ENCODE results near the gene ADISSP. TPM values are rescaled to one million over a fixed set of nuclear protein-coding genes. Genes with fewer than 3 reads are reported as not detected.
A peak's percentile ranks its signal among the peaks of the same experiment; 100 is the strongest.

ADISSP gene
- total and polyA plus RNA-seq, 9 of the 15 experiments (the other 6 are each of a cell fraction or from before 2014, with no cell fraction given), result 1.4 to 70.6 (median 23.4) TPM

DNA sequence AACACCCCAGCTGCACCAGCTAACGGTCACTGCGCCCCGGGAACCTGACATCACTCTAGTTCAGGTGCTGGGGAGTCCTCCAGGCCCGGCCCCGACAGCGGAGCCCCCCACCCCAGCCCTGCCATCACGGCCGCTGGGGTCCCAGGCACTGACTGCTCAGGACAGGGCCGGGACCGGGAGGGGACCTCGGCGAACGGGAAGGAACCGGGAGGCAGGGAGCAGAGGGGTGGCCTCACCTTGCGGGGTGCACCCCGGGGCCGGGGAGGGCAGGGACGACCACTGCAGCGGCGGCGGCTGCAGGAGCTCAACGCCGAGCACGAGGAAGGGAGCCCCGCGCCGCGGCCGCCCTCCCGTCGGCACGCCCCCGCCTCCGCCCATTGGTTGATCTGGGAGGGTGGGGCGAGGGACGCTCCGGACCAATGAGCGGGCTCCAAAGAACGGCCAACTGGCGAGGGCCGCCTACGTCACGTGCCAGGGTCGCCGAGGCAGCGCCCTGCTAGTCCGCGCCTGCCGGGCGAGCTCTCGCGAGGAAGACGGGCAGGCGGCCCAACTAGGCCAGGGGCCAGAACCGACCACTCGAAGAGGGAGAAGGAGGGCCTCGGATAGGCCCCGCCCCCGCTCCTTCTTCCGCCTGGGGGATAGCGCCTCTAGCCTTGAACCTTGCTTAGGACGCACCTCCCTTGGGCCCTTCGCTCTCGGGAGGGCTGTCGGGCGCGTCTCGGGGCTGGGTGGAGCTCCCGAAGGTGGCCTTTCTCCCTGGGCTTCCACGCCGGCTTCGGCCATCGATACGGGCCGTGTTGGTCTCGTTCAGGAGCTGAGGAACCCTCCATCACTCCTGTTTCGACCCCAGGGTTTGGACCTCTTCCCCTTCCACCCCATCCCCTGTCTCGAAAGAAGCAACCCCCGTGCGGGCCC lies at the start of gene ADISSP (continued):
- peak; percentile 82; the same call in 1 of the 2 replicates for TF ChIP-seq FOXP4 (CRISPR knock-in tag; IDR thresholded peaks at IDR 0.05; ENCODE audit: borderline replicate concordance)
- peak; percentile 96 for TF ChIP-seq USF2 (CRISPR knock-in tag; IDR thresholded peaks at IDR 0.05)
- 0 out of 2 replicates have a peak, but pooled peaks have one; percentile 46 for TF ChIP-seq CBX1 (IDR thresholded peaks at IDR 0.05; ENCODE audit: low read depth)
- TF ChIP-seq ZNF232 (CRISPR knock-in tag; IDR thresholded peaks at IDR 0.05), result no peak
- TF ChIP-seq ZNF444 (CRISPR knock-in tag; IDR thresholded peaks at IDR 0.05), result no peak
- TF ChIP-seq ZBTB1 (CRISPR knock-in tag; IDR thresholded peaks at IDR 0.05; ENCODE audit: borderline replicate concordance, low read depth), result peak; percentile 14; the same call in 1 of the 2 replicates
- TF ChIP-seq DMBX1 (CRISPR knock-in tag; IDR thresholded peaks at IDR 0.05; ENCODE audit: borderline replicate concordance), result no peak
- no peak for TF ChIP-seq HINFP (tag; conservative IDR thresholded peaks at IDR 0.05; ENCODE audit: low read depth)
- no peak for TF ChIP-seq ZNF696 (CRISPR knock-in tag; conservative IDR thresholded peaks at IDR 0.05)
- peak; percentile 55; the same call in 1 of the 2 replicates for TF ChIP-seq MYC (IDR thresholded peaks at IDR 0.05; ENCODE audit: low read depth, low read length)
- peak; percentile 34; the same call in 1 of the 2 replicates for TF ChIP-seq MYC (CRISPR knock-in tag; IDR thresholded peaks at IDR 0.05; ENCODE audit: borderline replicate concordance, low read depth)
- no peak for TF ChIP-seq KLF13 (tag; IDR thresholded peaks at IDR 0.05; ENCODE audit: borderline replicate concordance, low read depth)
- no peak for TF ChIP-seq ZNF165 (CRISPR knock-in tag; IDR thresholded peaks at IDR 0.05; ENCODE audit: borderline replicate concordance)
- TF ChIP-seq, protein P1, sequence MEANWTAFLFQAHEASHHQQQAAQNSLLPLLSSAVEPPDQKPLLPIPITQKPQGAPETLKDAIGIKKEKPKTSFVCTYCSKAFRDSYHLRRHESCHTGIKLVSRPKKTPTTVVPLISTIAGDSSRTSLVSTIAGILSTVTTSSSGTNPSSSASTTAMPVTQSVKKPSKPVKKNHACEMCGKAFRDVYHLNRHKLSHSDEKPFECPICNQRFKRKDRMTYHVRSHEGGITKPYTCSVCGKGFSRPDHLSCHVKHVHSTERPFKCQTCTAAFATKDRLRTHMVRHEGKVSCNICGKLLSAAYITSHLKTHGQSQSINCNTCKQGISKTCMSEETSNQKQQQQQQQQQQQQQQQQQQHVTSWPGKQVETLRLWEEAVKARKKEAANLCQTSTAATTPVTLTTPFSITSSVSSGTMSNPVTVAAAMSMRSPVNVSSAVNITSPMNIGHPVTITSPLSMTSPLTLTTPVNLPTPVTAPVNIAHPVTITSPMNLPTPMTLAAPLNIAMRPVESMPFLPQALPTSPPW (CRISPR knock-in tag; IDR thresholded peaks at IDR 0.05), result peak; percentile 18
- no peak for TF ChIP-seq RFX7 (CRISPR knock-in tag; IDR thresholded peaks at IDR 0.05)
- no peak for TF ChIP-seq ZNF146 (CRISPR knock-in tag; IDR thresholded peaks at IDR 0.05; ENCODE audit: unreplicated experiment)
- TF ChIP-seq SIN3A (IDR thresholded peaks at IDR 0.05; ENCODE audit: borderline replicate concordance in 2 of 2, control insufficient read depth in 1 of 2, low read depth in 2 of 2, low read length in 2 of 2), result peak; percentile 52 to 56; a peak in 2 of 4 replicates

All from K562 (cell line).